Fibroblast of the aortic adventitia (primary cell): Measurements from ENCODE around the gene GDF2. TPM values are rescaled to one million over a fixed set of nuclear protein-coding genes. Genes with fewer than 3 reads are reported as not detected.

Source experiments
- DNase-seq: peaks from one replicate; pipeline ENCODE4 v3.0.0-alpha.2; 2010; ENCODE audit warnings: low read depth
- H3K4me3 ChIP-seq: 2 replicates; pipeline ENCODE4 v1.5.1; 2011; ENCODE audit warnings: low read depth, mild to moderate bottlenecking, control low read depth, low read length, moderate library complexity
- CTCF ChIP-seq: IDR thresholded peaks from 2 replicates; pipeline ENCODE4 v1.5.1; 2011; ENCODE audit warnings: mild to moderate bottlenecking, low read length, control low read depth, inconsistent platforms; ENCODE audit not compliant: insufficient read depth
- total RNA-seq: library from RNA; depleted of rRNA; stranded (reverse); fragments of >200 nt; gene quantifications from 2 replicates; pipeline ENCODE4 v1.2.3, GENCODE V29; 2012; ENCODE audit warnings: low replicate concordance

GDF2 gene
- total RNA-seq, 1 donor, result not detected

GRCh38 chr10:47290338-47290737 lies 31.9 kb upstream of the GDF2 start:
- no peak for DNase-seq
- H3K4me3 ChIP-seq, result no peak overlapping the region
- no peak for TF ChIP-seq CTCF

DNA sequence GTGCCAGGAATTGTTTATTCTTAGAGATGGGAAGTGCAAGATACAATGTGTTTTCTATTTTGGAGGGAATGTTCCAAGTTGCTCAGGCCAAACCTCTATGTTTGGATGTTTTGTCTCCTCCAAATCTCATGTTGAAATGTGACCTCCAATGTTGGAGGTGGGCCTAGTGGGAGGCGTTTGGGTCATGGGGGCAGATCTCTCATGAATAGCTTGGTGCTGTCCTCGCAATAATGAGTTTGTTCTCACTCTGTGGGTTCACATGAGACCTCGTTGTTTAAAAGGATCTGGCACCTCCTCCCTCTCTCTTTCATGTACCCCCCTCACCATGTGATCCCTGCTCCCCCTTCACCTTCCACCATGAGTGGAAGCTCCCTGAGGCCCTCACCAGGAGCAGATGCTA lies 30.6 kb upstream of the GDF2 start:
- no peak for DNase-seq
- no peak for TF ChIP-seq CTCF
- H3K4me3 ChIP-seq, result no peak overlapping the region

DNA sequence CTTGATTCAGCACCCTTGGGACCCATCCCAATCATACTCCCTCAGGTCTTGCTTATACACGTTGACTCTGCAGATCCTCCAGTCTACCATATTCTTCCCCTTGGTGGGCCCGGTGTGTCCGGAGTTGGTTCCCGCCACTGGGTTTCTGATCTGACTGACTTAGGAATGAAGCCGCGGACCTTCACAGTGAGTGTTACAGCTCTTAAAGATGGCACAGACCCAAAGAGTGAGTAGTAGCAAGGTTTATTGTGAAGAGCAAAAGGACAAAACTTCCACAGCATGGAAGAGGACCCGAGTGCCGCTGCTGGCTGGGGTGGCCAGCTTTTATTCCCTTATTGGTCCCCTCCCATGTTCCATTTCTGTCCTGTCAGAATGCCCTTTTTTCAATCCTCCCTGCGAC lies 28.2 kb upstream of the GDF2 start:
- no peak for TF ChIP-seq CTCF
- DNase-seq, result no peak

GRCh38 chr10:47294501-47294900 lies 27.8 kb upstream of the GDF2 start:
- no peak overlapping the region for H3K4me3 ChIP-seq
- no peak for TF ChIP-seq CTCF
- no peak for DNase-seq

More for the DNA sequence above, 28.2 kb upstream of the GDF2 start:
- H3K4me3 ChIP-seq, result no peak overlapping the region

DNA sequence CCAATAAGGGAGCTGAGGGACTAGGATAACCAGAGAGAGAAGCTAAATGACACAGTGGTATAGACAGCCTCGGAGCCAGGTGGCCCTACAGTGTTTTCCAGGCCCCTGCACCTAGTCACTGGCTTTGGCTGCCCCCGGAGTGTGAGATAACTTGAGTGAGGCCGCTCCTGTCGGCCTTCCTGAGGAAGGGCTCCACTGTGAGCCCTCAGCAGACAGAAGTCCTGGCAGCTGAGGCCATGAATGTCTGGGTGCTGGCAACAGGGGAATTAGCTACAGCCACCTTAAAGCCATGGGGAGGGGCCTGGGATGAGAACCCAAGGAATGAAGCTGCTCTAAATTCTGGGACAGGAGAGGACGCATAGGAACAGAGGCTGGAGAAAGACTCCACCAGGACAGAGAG lies 26.8 kb upstream of the GDF2 start:
- H3K4me3 ChIP-seq, result no peak overlapping the region
- no peak for TF ChIP-seq CTCF
- DNase-seq, result no peak

- H3K4me3 ChIP-seq, result no peak overlapping the region
- DNase-seq, result peak; percentile 7
- TF ChIP-seq CTCF, result no peak
These were observed 25.9 kb upstream of the GDF2 start for GRCh38 chr10:47296156-47296894.

GRCh38 chr10:47296941-47297340 lies 25.3 kb upstream of the GDF2 start:
- no peak for DNase-seq
- H3K4me3 ChIP-seq, result no peak overlapping the region
- TF ChIP-seq CTCF, result no peak
